Spleen (tissue), 11 donors: ENCODE measurements around the gene PPP1R13B. TPM values are rescaled to one million over a fixed set of nuclear protein-coding genes. Genes with fewer than 3 reads are reported as not detected.

ENCODE experiments used
- DNase-seq: peaks from one replicate; pipeline ENCODE4 v3.0.0-alpha.2; 2020
- H3K27ac ChIP-seq, 8 donors: fragments of 200-600 bp; sonication (generic) in 7 of 8; 1 replicate in 4 of 8; 2 replicates in 4 of 8; pipeline versions ENCODE4 v1.5.0 to v1.8.0; 2016 to 2021; ENCODE audit warnings: inconsistent platforms in 4 of 8, mild to moderate bottlenecking in 4 of 8, moderate library complexity in 1 of 8
- H3K27me3 ChIP-seq, 7 donors: fragments of 200-600 bp; sonication (generic) in 6 of 7; replicated peaks in 1 of 7; 1 replicate in 4 of 7; 2 replicates in 3 of 7; pipeline versions ENCODE4 v1.5.0 to v1.8.0; 2016 to 2021; ENCODE audit warnings: inconsistent platforms in 3 of 7, mild to moderate bottlenecking in 1 of 7
- H3K36me3 ChIP-seq, 6 donors: fragments of 200-600 bp; sonication (generic) in 5 of 6; 1 replicate in 4 of 6; 2 replicates in 2 of 6; pipeline versions ENCODE4 v1.5.0 to v1.8.0; 2016 to 2021; ENCODE audit warnings: inconsistent platforms in 2 of 6
- H3K4me1 ChIP-seq, 6 donors: fragments of 200-600 bp; sonication (generic) in 5 of 6; 1 replicate in 3 of 6; 2 replicates in 3 of 6; pipeline versions ENCODE4 v1.5.0 to v1.8.0; 2016 to 2021; ENCODE audit warnings: inconsistent platforms in 3 of 6
- H3K4me3 ChIP-seq, 8 donors: fragments of 200-600 bp; sonication (generic) in 7 of 8; 1 replicate in 4 of 8; 2 replicates in 4 of 8; pipeline versions ENCODE4 v1.5.0 to v1.8.0; 2016 to 2021; ENCODE audit warnings: inconsistent platforms in 4 of 8, mild to moderate bottlenecking in 4 of 8, moderate library complexity in 2 of 8
- H3K9me3 ChIP-seq, 8 donors: fragments of 200-600 bp; sonication (generic) in 7 of 8; 1 replicate in 4 of 8; 2 replicates in 4 of 8; pipeline versions ENCODE4 v1.5.0 to v1.8.0; 2016 to 2021; ENCODE audit warnings: inconsistent platforms in 4 of 8
- CTCF ChIP-seq, 11 experiments: fragments of 200-600 bp in 7 of 11; fragments of 450-650 bp in 4 of 11; sonication (generic) in 4 of 11; IDR thresholded peaks in 8 of 11; conservative IDR thresholded peaks in 3 of 11; 1 replicate in 7 of 11; 2 replicates in 4 of 11; pipeline versions ENCODE4 v1.4.0 to v1.8.0; 2016 to 2021; ENCODE audit warnings: antibody characterized with exemption in 11 of 11, inconsistent platforms in 4 of 11, mild to moderate bottlenecking in 1 of 11
- POLR2A ChIP-seq, 3 donors: fragments of 450-650 bp; IDR thresholded peaks; one replicate each; pipeline ENCODE4 v1.5.1; 2017; ENCODE audit warnings: antibody characterized with exemption in 3 of 3, mild to moderate bottlenecking in 1 of 3
- POLR2AphosphoS5 ChIP-seq, 3 donors: sonication (generic); formaldehyde crosslinking; IDR thresholded peaks; one replicate each; pipeline ENCODE4 v1.5.1; 2017; ENCODE audit warnings: antibody characterized with exemption in 3 of 3
- WGBS, 5 donors: extraction: QIAGEN DNeasy Blood & Tissue Kit in 3 of 5; methylation state at CpG; one replicate each; pipeline versions ENCODE4 v1.1.5 to v1.1.7; 2013 to 2018; 5-methylcytosine and 5-hydroxymethylcytosine counted together
- intact Hi-C: fragments of 100-400 bp; cut with DNase I; formaldehyde crosslinking; loops from one replicate; pipeline ENCODE4 v1.15.0; 2023; ENCODE audit warnings: low total_unique reads
- polyA plus RNA-seq, 3 donors: library from polyadenylated mRNA; stranded (reverse); fragments of 200-250 nt; gene quantifications; one replicate each; pipeline ENCODE4 v1.2.1, GENCODE V29; 2013
- total RNA-seq, 7 donors: library from RNA; depleted of rRNA in 3 of 7; stranded (reverse); fragments of >200 nt in 3 of 7; fragmentation: NEBNext Ultra II Directional in 4 of 7; extraction: Animal tissue kit (Norgen Biotek cat#: 25700) in 4 of 7; gene quantifications; one replicate each; pipeline versions ENCODE4 v1.1.0 to v1.2.1, GENCODE V29; 2016 to 2021
- donor health status: healthy with polysubstance abuse.
- donor health status: DM: no; HTN: no; CAD: no; lungs with moderate emphysema.
- donor health status: DM: no; HTN: no; CAD: no.
- donor health status: Bipolar disorder and iron deficiency.
- donor health status: healthy.
- donor health status: DM: no; HTN: no; CAD: no.
- donor health status: DM: yes; HTN: yes; CAD: no.

Gene PPP1R13B
- total and polyA plus RNA-seq, 10 donors, result 5.7 to 95.3 (median 36.6) TPM

GRCh38 chr14:103879118-103879569, 31.8 kb upstream of the PPP1R13B start:
- intact Hi-C loops, result no loop called here
- H3K9me3 ChIP-seq, result no peaks in the 10 kb centered on the region
- H3K36me3 ChIP-seq, result no peaks in the 10 kb centered on the region
- H3K4me3 ChIP-seq, result peak overlapping the region in 6 of 8 donors; percentile 14 to 65 (median 24)
- peak overlapping the region in 6 of 8 donors; percentile 63 to 86 (median 84) for H3K27ac ChIP-seq
- WGBS, 5 donors, result 73 to 84% (median 78%) methylated on average over 16 of the region's 16 CpGs
- H3K27me3 ChIP-seq, result peaks cover 0 to 31% (median 5%) of the 10 kb centered on the region in 7 donors
- H3K4me1 ChIP-seq, result peaks cover 26 to 68% (median 44%) of the 10 kb centered on the region in 6 donors
- DNase-seq, result no peak
- TF ChIP-seq CTCF (IDR thresholded peaks at IDR 0.05 in 8 of 11, conservative IDR thresholded peaks at IDR 0.05 in 3 of 11) (no peak), POLR2AphosphoS5 (IDR thresholded peaks at IDR 0.05) (no peak), POLR2A (IDR thresholded peaks at IDR 0.05) (no peak)

DNA sequence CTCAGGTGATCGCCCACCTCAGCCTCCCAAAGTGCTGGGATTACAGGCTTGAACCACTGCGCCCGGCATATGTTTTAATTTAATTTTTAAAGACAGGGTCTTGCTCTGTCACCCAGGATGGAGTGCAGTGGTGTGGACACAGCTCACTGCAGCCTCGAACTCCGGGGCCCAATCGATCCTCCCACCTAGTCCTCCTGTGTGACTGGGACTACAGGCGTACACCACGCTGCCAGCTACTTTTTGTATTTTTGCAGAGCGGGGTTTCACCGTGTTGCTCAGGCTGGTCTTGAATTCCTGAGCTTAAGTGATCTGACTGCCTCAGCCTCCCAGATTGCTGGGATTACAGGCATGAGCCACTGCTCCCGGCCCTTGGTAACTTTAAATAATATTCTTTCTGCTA, 30.8 kb upstream of the PPP1R13B start:
- intact Hi-C loops, result no loop called here
- H3K27ac ChIP-seq, result no peak overlapping the region
- TF ChIP-seq CTCF (IDR thresholded peaks at IDR 0.05 in 8 of 11, conservative IDR thresholded peaks at IDR 0.05 in 3 of 11) (no peak), POLR2AphosphoS5 (IDR thresholded peaks at IDR 0.05) (no peak), POLR2A (IDR thresholded peaks at IDR 0.05) (no peak)
- 88 to 97% (median 95%) methylated on average over 11 of the region's 11 CpGs for WGBS, 5 donors
- no peaks in the 10 kb centered on the region for H3K9me3 ChIP-seq
- no peak for DNase-seq
- no peak overlapping the region for H3K4me3 ChIP-seq
- peaks cover 25 to 67% (median 43%) of the 10 kb centered on the region in 6 donors for H3K4me1 ChIP-seq
- no peaks in the 10 kb centered on the region for H3K36me3 ChIP-seq
- H3K27me3 ChIP-seq, result peaks cover 0 to 31% (median 5%) of the 10 kb centered on the region in 7 donors

GRCh38 chr14:103875010-103875409, 27.6 kb upstream of the PPP1R13B start:
- TF ChIP-seq POLR2A (IDR thresholded peaks at IDR 0.05) (no peak), POLR2AphosphoS5 (IDR thresholded peaks at IDR 0.05) (no peak), CTCF (IDR thresholded peaks at IDR 0.05 in 8 of 11, conservative IDR thresholded peaks at IDR 0.05 in 3 of 11) (no peak)
- 88 to 92% (median 90%) methylated on average over 5 of the region's 5 CpGs for WGBS, 5 donors
- no peak overlapping the region for H3K27ac ChIP-seq
- intact Hi-C loops, result no loop called here
- H3K4me3 ChIP-seq, result no peak overlapping the region
- no peaks in the 10 kb centered on the region for H3K36me3 ChIP-seq
- peaks cover 19 to 63% (median 38%) of the 10 kb centered on the region in 6 donors for H3K4me1 ChIP-seq
- H3K27me3 ChIP-seq, result peaks cover 0 to 8% (median 5%) of the 10 kb centered on the region in 7 donors
- DNase-seq, result no peak
- H3K9me3 ChIP-seq, result no peaks in the 10 kb centered on the region

DNA sequence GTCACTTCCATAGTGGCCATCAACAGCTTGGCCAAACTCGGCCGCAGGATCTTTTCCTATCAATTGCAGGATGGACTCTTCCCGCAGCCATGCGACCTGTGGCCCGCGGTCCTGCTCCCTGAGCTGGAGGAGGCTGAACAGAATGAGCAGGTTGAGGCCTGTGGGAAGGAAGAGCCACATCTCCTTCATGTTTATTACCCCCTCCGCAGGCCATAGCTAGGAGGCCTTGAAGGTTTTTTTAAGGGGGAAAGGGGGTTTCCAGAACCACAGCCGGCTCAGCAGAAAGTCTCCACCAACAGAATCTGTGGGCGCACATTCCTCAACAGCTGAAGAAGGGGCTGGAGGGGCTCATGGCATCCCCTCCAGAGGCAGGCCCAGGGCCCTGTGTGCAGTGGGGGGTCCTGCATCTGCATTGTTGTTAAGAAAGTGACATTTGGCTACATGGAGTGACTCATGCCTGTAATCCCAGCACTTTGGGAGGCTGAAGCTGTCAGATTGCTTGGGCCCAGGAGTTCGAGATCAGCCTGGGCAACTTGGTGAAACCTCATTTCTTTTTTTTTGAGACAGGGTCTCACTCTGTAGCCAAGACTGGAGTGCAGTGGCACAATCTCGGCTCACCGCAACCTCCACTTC, 25.2 kb upstream of the PPP1R13B start:
- no peak for DNase-seq
- intact Hi-C loops, result no loop called here
- 46 to 62% (median 51%) methylated on average over 9 to 12 of the region's 12 CpGs for WGBS, 5 donors

More for the DNA sequence above, 25.2 kb upstream of the PPP1R13B start:
- no peaks in the 10 kb centered on the region for H3K36me3 ChIP-seq
- TF ChIP-seq POLR2AphosphoS5 (IDR thresholded peaks at IDR 0.05) (no peak), POLR2A (IDR thresholded peaks at IDR 0.05) (no peak)
- no peaks in the 10 kb centered on the region for H3K9me3 ChIP-seq
- peaks cover 13 to 47% (median 25%) of the 10 kb centered on the region in 6 donors for H3K4me1 ChIP-seq
- peak overlapping the region in 7 of 8 donors; percentile 48 to 83 (median 68) for H3K27ac ChIP-seq
- peak overlapping the region in 7 of 8 donors; percentile 37 to 73 (median 42) for H3K4me3 ChIP-seq
- no peaks in the 10 kb centered on the region for H3K27me3 ChIP-seq
